K562 (cell line): ENCODE data around the gene RGS14. TPM values are rescaled to one million over a fixed set of nuclear protein-coding genes. Genes with fewer than 3 reads are reported as not detected.
A peak's percentile ranks its signal among the peaks of the same experiment; 100 is the strongest.

Experiments
- ATAC-seq: fragments of 200-7000 bp; cut with Tn5 transposase; 3 replicates; pipeline ENCODE4 v1.9.1; 2020; ENCODE audit warnings: moderate library complexity
- BruUV-seq: library from RNA; stranded (reverse); fragments of 400-500 nt; replicated peaks from 2 replicates; lab custom pipeline; 2021; lab: Mats Ljungman, UMichigan
- CTCF ChIA-PET: fragments of 300-600 bp; formaldehyde crosslinking; extraction: SDS; loops from one replicate; lab custom pipeline; 2021; ENCODE audit warnings: low intra/inter-chr PET ratio; lab: Yijun Ruan, JAX
- POLR2A ChIA-PET: fragments of 300-600, 350-650 bp; sonication (Branson Sonifier 250); formaldehyde crosslinking; extraction: SDS; loops from one replicate; lab custom pipeline; 2021; ENCODE audit warnings: antibody characterized with exemption, inconsistent platforms; lab: Yijun Ruan, JAX
- DNase-seq, 4 experiments: peaks; one replicate each; pipeline versions ENCODE4 v3.0.0 to v3.0.0-alpha.2; 2011 to 2018; ENCODE audit warnings: low spot score in 3 of 4, mixed read lengths in 3 of 4; ENCODE audit errors: extremely low read depth in 1 of 4
- FAIRE-seq: peaks from 2 replicates; lab custom pipeline; 2011; peaks lifted over from hg19 to GRCh38; lab: Jason Lieb, UNC
- H2AFZ ChIP-seq: 2 replicates; pipeline ENCODE4 v1.6.0; 2011; ENCODE audit warnings: low read depth, low read length, control low read depth, inconsistent platforms
- H3K27ac ChIP-seq: fragments of 200-600 bp; 3 replicates; pipeline ENCODE4 v1.8.0; 2011; ENCODE audit warnings: low read depth, mild to moderate bottlenecking, control low read depth, inconsistent platforms, low read length, moderate library complexity, mixed read lengths; ENCODE audit errors: extremely low read depth
- H3K27me3 ChIP-seq, 2 experiments: fragments of 300-600 bp in 1 of 2; 2 replicates in 1 of 2; 3 replicates in 1 of 2; pipeline versions ENCODE4 v1.6.0 to v1.8.0; 2011; ENCODE audit warnings: inconsistent platforms in 2 of 2, low read length in 2 of 2, mild to moderate bottlenecking in 1 of 2, mixed read lengths in 1 of 2, moderate library complexity in 1 of 2; ENCODE audit not compliant: control insufficient read depth in 2 of 2, insufficient read depth in 2 of 2
- H3K36me3 ChIP-seq: fragments of 300-600 bp; 3 replicates; pipeline ENCODE4 v1.8.0; 2011; ENCODE audit warnings: mild to moderate bottlenecking, low read length, inconsistent platforms; ENCODE audit not compliant: control insufficient read depth, insufficient read depth
- H3K4me1 ChIP-seq, 2 experiments: fragments of 200-600 bp in 1 of 2; replicated peaks in 1 of 2; 2 replicates in 1 of 2; 3 replicates in 1 of 2; pipeline versions ENCODE4 v1.5.1 to v1.8.0; 2011; ENCODE audit warnings: inconsistent platforms in 2 of 2, low read length in 2 of 2, mild to moderate bottlenecking in 1 of 2, mixed read lengths in 1 of 2, moderate library complexity in 1 of 2; ENCODE audit not compliant: control insufficient read depth in 2 of 2, insufficient read depth in 2 of 2
- H3K4me2 ChIP-seq: 2 replicates; pipeline ENCODE4 v1.6.1; 2011; ENCODE audit warnings: low read length, control low read depth, inconsistent platforms, mixed read lengths; ENCODE audit not compliant: insufficient read depth
- H3K4me3 ChIP-seq: fragments of 200-600 bp; sonication (generic), shearing (Covaris generic); 2 replicates; pipeline ENCODE4 v1.5.1; 2016; ENCODE audit warnings: control low read depth, inconsistent platforms
- H3K79me2 ChIP-seq: fragments of 200-600 bp; 3 replicates; pipeline ENCODE4 v1.8.0; 2011; ENCODE audit warnings: low read length, inconsistent platforms; ENCODE audit not compliant: control insufficient read depth, insufficient read depth
- H3K9ac ChIP-seq, 2 experiments: 2 replicates each; pipeline versions ENCODE4 v1.6.0 to v1.6.1; 2011; ENCODE audit warnings: low read depth in 2 of 2, low read length in 2 of 2, control low read depth in 1 of 2, inconsistent platforms in 1 of 2, mild to moderate bottlenecking in 1 of 2, mixed read lengths in 1 of 2; ENCODE audit not compliant: insufficient read depth in 1 of 2
- H3K9me1 ChIP-seq: one replicate; pipeline ENCODE4 v1.6.0; 2011; ENCODE audit warnings: inconsistent platforms, mild to moderate bottlenecking, low read length, moderate library complexity; ENCODE audit not compliant: control insufficient read depth, insufficient read depth
- H3K9me3 ChIP-seq: replicated peaks from 2 replicates; pipeline ENCODE4 v1.5.1; 2011; ENCODE audit warnings: low read depth, low read length, inconsistent platforms; ENCODE audit not compliant: control insufficient read depth, insufficient read depth
- H4K20me1 ChIP-seq: replicated peaks from 2 replicates; pipeline ENCODE4 v1.6.1; 2011; ENCODE audit warnings: low read length, inconsistent platforms, mixed read lengths; ENCODE audit not compliant: control insufficient read depth, insufficient read depth
- HMGN3 ChIP-seq: IDR thresholded peaks from 2 replicates; pipeline ENCODE4 v1.6.1; 2011; ENCODE audit warnings: borderline replicate concordance, low read depth, mild to moderate bottlenecking, mixed read lengths, low read length; ENCODE audit not compliant: insufficient read length; ENCODE audit errors: extremely low read depth
- MLX ChIP-seq, 2 experiments: fragments of 450-650 bp in 1 of 2; sonication (generic) in 1 of 2; formaldehyde crosslinking; conservative IDR thresholded peaks; 2 replicates each; pipeline versions ENCODE4 v1.4.0 to v1.8.1; 2020 to 2022; ENCODE audit warnings: mild to moderate bottlenecking in 1 of 2, missing genetic modification reagents in 1 of 2
- NFIX ChIP-seq: fragments of 250-450 bp; sonication (Bioruptor Pico); IDR thresholded peaks from 2 replicates; pipeline ENCODE4 v1.4.0; 2020; ENCODE audit warnings: low read depth, mild to moderate bottlenecking, moderate library complexity
- SP1 ChIP-seq: sonication (generic); formaldehyde crosslinking; IDR thresholded peaks from 2 replicates; pipeline ENCODE4 v1.8.1; 2022; ENCODE audit warnings: mild to moderate bottlenecking, missing genetic modification reagents
- TRIM25 ChIP-seq: fragments of 450-650 bp; IDR thresholded peaks from 2 replicates; pipeline ENCODE4 v1.7.0; 2016; ENCODE audit warnings: borderline replicate concordance
- ZBTB11 ChIP-seq, 3 experiments: fragments of 200-800 bp in 1 of 3; fragments of 250-450 bp in 1 of 3; fragments of 450-650 bp in 1 of 3; sonication (Bioruptor Pico) in 1 of 3; sonication (Bioruptor generic) in 1 of 3; formaldehyde crosslinking in 1 of 3; IDR thresholded peaks; 2 replicates each; pipeline versions ENCODE4 v1.6.1 to v1.8.0; 2016 to 2022; ENCODE audit warnings: mild to moderate bottlenecking in 2 of 3, missing genetic modification characterization in 2 of 3, missing compliant biosample characterization in 1 of 3, moderate library complexity in 1 of 3
- ZBTB7A ChIP-seq: IDR thresholded peaks from 2 replicates; pipeline ENCODE4 v1.6.1; 2011; ENCODE audit warnings: low read depth, mild to moderate bottlenecking, low read length, moderate library complexity, borderline replicate concordance; ENCODE audit not compliant: control insufficient read depth
- ZNF282 ChIP-seq: sonication (generic); formaldehyde crosslinking; IDR thresholded peaks from 2 replicates; pipeline ENCODE4 v1.8.1; 2023; ENCODE audit warnings: missing genetic modification reagents
- ZNF589 ChIP-seq: fragments of 200-800 bp; sonication (Bioruptor generic); IDR thresholded peaks from 2 replicates; pipeline ENCODE4 v1.6.1; 2016; ENCODE audit warnings: low read depth, missing genetic modification characterization, missing compliant biosample characterization
- WGBS: fragments of 100-300 bp; shearing (Covaris generic); methylation state at CpG from one replicate; pipeline ENCODE4 v1.1.6; 2016; ENCODE audit warnings: low coverage, mixed read lengths; ENCODE audit not compliant: insufficient coverage; ENCODE audit errors: missing lambda C conversion rate; 5-methylcytosine and 5-hydroxymethylcytosine counted together
- in situ Hi-C: fragments of 300-500 bp; cut with MboI; formaldehyde crosslinking; loops from 4 replicates; pipeline ENCODE4 v1.15.0; 2018; ENCODE audit warnings: inconsistent platforms, mixed read lengths
- intact Hi-C: fragments of 100-400 bp; cut with micrococcal nuclease; formaldehyde crosslinking; loops from 2 replicates; pipeline ENCODE4 v1.14.2; 2022
- polyA plus RNA-seq, 8 experiments: library from polyadenylated mRNA; depleted of rRNA in 4 of 8; stranded (reverse) in 5 of 8; unstranded in 3 of 8; fragments of >200 nt; fragmentation: Nextera tagmentation in 2 of 8; fragmentation: Illumina TruSeq in 1 of 8; extraction: Ambion mirVana in 2 of 8; extraction: Trizol in 1 of 8; gene quantifications; 2 replicates each; pipeline versions ENCODE4 v1.2.1 to v1.2.3, GENCODE V29; 2011 to 2014; ENCODE audit warnings: inconsistent platforms in 1 of 8, missing spikeins in 1 of 8
- total RNA-seq, 7 experiments: library from RNA; depleted of rRNA in 6 of 7; stranded (reverse); fragments of >200 nt in 6 of 7; fragmentation: Illumina TruSeq in 2 of 7; extraction: Trizol in 2 of 7; gene quantifications; 2 replicates each; pipeline versions ENCODE4 v1.2.1 to v1.2.3, GENCODE V29; 2011 to 2021; ENCODE audit warnings: low replicate concordance in 1 of 7

Gene RGS14
- total and polyA plus RNA-seq, 9 of the 15 experiments (the other 6 are each of a cell fraction or from before 2014, with no cell fraction given), result 0.28 to 75.9 (median 34.5) TPM

- in situ Hi-C loops (no loop called here), intact Hi-C loops (loop anchor here (10.0 kb wide), 1 partner anchor 251 kb away; no protein-coding TSS in a partner anchor)
- POLR2A ChIA-PET, result interaction anchor here (0.6 to 3.0 kb wide), 7 partner anchors 13 to 232 kb away, joined by 3 to 18 read pairs (median 4); partner anchors contain the start of gene LMAN2
- Histone ChIP-seq H3K4me2 (peak overlapping the region; percentile 89), H3K27ac (peak overlapping the region; percentile 94), H3K79me2 (peaks cover 24% of the 10 kb centered on the region), H3K9me1 (peaks cover 4% of the 10 kb centered on the region), H3K9me3 (no peaks in the 10 kb centered on the region), H3K4me1 (peaks cover 69 to 87% of the 10 kb centered on the region in 2 experiments), H3K9ac (peak overlapping the region; percentile 79 to 95), H3K27me3 (no peaks in the 10 kb centered on the region), H3K36me3 (peaks cover 24% of the 10 kb centered on the region; the same call in 2 of the 3 replicates), H2AFZ (peak overlapping the region; percentile 93), H3K4me3 (peak overlapping the region; percentile 57), H4K20me1 (no peaks in the 10 kb centered on the region)
- WGBS, result 58% methylated on average over 9 of the region's 14 CpGs
- ATAC-seq (no peak), DNase-seq (peak in 2 of 4 experiments; percentile 47 to 52), FAIRE-seq (no peak)
- BruUV-seq, result no TSS peak
- CTCF ChIA-PET, result no interaction called here
- TF ChIP-seq NFIX (CRISPR knock-in tag) (no peak), SP1 (CRISPR knock-in tag) (0 out of 2 replicates have a peak, but pooled peaks have one; percentile 6), MLX (CRISPR knock-in tag; conservative IDR thresholded peaks at IDR 0.05) (0 out of 4 replicates have a peak, but pooled peaks of 1 of the 2 experiments have one; percentile 13), ZNF282 (CRISPR knock-in tag) (0 out of 2 replicates have a peak, but pooled peaks have one; percentile 24), TRIM25 (0 out of 2 replicates have a peak, but pooled peaks have one; percentile 64), ZBTB11 (CRISPR knock-in tag; IDR thresholded peaks at IDR 0.05) (no peak), ZNF589 (CRISPR knock-in tag) (0 out of 2 replicates have a peak, but pooled peaks have one; percentile 5), ZBTB7A (peak; percentile 37; the same call in 1 of the 2 replicates), HMGN3 (peak; percentile 19)
Observed at GRCh38 chr5:177365845-177366527, 8.3 kb downstream of the RGS14 start.
